Astrocyte of the hippocampus (primary cell): Measurements from ENCODE around the gene BACH2.
"Not testable (repeated sequence)": the region's sequence is repeated elsewhere in the genome, so short reads cannot be mapped to it uniquely, and the experiment has no call there.

Experiments
- DNase-seq: peaks from one replicate; pipeline ENCODE4 v3.0.0; 2011; ENCODE audit warnings: low read depth, low spot score

BACH2 gene

GRCh38 chr6:90296341-90297114 lies at the start of gene BACH2:
Gene BACH2, minus strand, starts transcription at chr6:90296843. Its CDS starts 287,999 bp downstream, at chr6:90008844.
- peak; percentile 96 for DNase-seq

- DNase-seq, result peak; percentile 61
These were observed 46.9 kb upstream of the BACH2 start for GRCh38 chr6:90343576-90343975.

- DNase-seq, result no peak
These were observed 41.8 kb upstream of the BACH2 start for GRCh38 chr6:90338409-90338808.

- DNase-seq, result no peak
These were observed 39.8 kb upstream of the BACH2 start for GRCh38 chr6:90336388-90336947.

- DNase-seq, result no peak
These were observed 37.3 kb upstream of the BACH2 start for GRCh38 chr6:90333928-90334327.

GRCh38 chr6:90332978-90333543 lies 36.4 kb upstream of the BACH2 start:
- not testable (repeated sequence) for DNase-seq

- no peak for DNase-seq
These were observed 32.9 kb upstream of the BACH2 start for GRCh38 chr6:90329386-90330077.

- peak; percentile 60 for DNase-seq
These were observed 31.4 kb upstream of the BACH2 start for GRCh38 chr6:90328004-90328403.

- no peak for DNase-seq
These were observed 29.9 kb upstream of the BACH2 start for GRCh38 chr6:90326404-90327057.

- no peak for DNase-seq
These were observed 27.1 kb upstream of the BACH2 start for GRCh38 chr6:90323706-90324105.

- DNase-seq, result no peak
These were observed 26.4 kb upstream of the BACH2 start for GRCh38 chr6:90322976-90323474.

GRCh38 chr6:90319979-90320685 lies 23.5 kb upstream of the BACH2 start:
- no peak for DNase-seq

- peak; percentile 9 for DNase-seq
These were observed 22.4 kb upstream of the BACH2 start for GRCh38 chr6:90319044-90319443.

GRCh38 chr6:90315986-90316385 lies 19.3 kb upstream of the BACH2 start:
- no peak for DNase-seq

- no peak for DNase-seq
These were observed 18.8 kb upstream of the BACH2 start for GRCh38 chr6:90315354-90315950.

GRCh38 chr6:90314514-90314913 lies 17.9 kb upstream of the BACH2 start:
- DNase-seq, result no peak

GRCh38 chr6:90311569-90311968 lies 14.9 kb upstream of the BACH2 start:
- no peak for DNase-seq

- no peak for DNase-seq
These were observed 9.3 kb upstream of the BACH2 start for GRCh38 chr6:90305800-90306448.

GRCh38 chr6:90304308-90304707 lies 7.7 kb upstream of the BACH2 start:
- no peak for DNase-seq

- DNase-seq, result no peak
These were observed 6.4 kb upstream of the BACH2 start for GRCh38 chr6:90303039-90303438.
